SU-DHL-6 (cell line): ENCODE results near the gene BLNK.

Experiments used
- CTCF ChIP-seq: fragments of 200-600 bp; sonication (generic); IDR thresholded peaks from one replicate; pipeline ENCODE4 v1.5.1; 2017; ENCODE audit warnings: antibody characterized with exemption, mild to moderate bottlenecking, low read length, moderate library complexity; ENCODE audit not compliant: insufficient read depth, poor library complexity, severe bottlenecking
- EZH2phosphoT487 ChIP-seq: fragments of 200-600 bp; sonication (generic), shearing (Covaris generic); conservative IDR thresholded peaks from 2 replicates; pipeline ENCODE4 v1.6.1; 2018; ENCODE audit warnings: mild to moderate bottlenecking, antibody characterized with exemption, low read length, moderate library complexity, mixed read lengths

GRCh38 chr10:96301616-96302015 is 30.2 kb upstream of the BLNK start:
- no peak for TF ChIP-seq CTCF
- TF ChIP-seq EZH2phosphoT487 = no peak
